CD14-positive monocyte (primary cell): Measurements from ENCODE around the gene TMEM187. TPM values are rescaled to one million over a fixed set of nuclear protein-coding genes. Genes with fewer than 3 reads are reported as not detected.
A peak's percentile ranks its signal among the peaks of the same experiment; 100 is the strongest.

ENCODE experiments used
- DNase-seq, 3 donors: peaks; one replicate each; pipeline ENCODE4 v3.0.0-alpha.2; 2011 to 2022
- H2AFZ ChIP-seq: 2 replicates; pipeline ENCODE4 v1.6.0; 2012; ENCODE audit warnings: mild to moderate bottlenecking, low read depth, low read length, inconsistent platforms; ENCODE audit not compliant: insufficient read depth, poor library complexity, severe bottlenecking
- H3K27ac ChIP-seq, 2 donors: 1 replicate in 1 of 2; 2 replicates in 1 of 2; pipeline ENCODE4 v1.5.1; 2012 to 2013; ENCODE audit warnings: low read length in 2 of 2, control low read depth in 1 of 2, inconsistent platforms in 1 of 2, low read depth in 1 of 2, mild to moderate bottlenecking in 1 of 2
- H3K27me3 ChIP-seq, 2 donors: one replicate each; pipeline versions ENCODE4 v1.6.0 to v1.6.1; 2011 to 2013; ENCODE audit warnings: low read length in 2 of 2; ENCODE audit not compliant: control insufficient read depth in 2 of 2, insufficient read depth in 2 of 2
- H3K36me3 ChIP-seq, 2 donors: replicated peaks in 1 of 2; 1 replicate in 1 of 2; 2 replicates in 1 of 2; pipeline versions ENCODE4 v1.5.1 to v1.6.1; 2012 to 2013; ENCODE audit warnings: low read length in 2 of 2, control low read depth in 1 of 2, inconsistent platforms in 1 of 2, mild to moderate bottlenecking in 1 of 2; ENCODE audit not compliant: insufficient read depth in 2 of 2, control insufficient read depth in 1 of 2
- H3K4me1 ChIP-seq, 2 donors: 1 replicate in 1 of 2; 2 replicates in 1 of 2; pipeline versions ENCODE4 v1.5.1 to v1.6.1; 2012 to 2013; ENCODE audit warnings: low read length in 2 of 2, control low read depth in 1 of 2, inconsistent platforms in 1 of 2, mild to moderate bottlenecking in 1 of 2, moderate library complexity in 1 of 2; ENCODE audit not compliant: insufficient read depth in 2 of 2, control insufficient read depth in 1 of 2
- H3K4me2 ChIP-seq: replicated peaks from 2 replicates; pipeline ENCODE3; 2012; ENCODE audit warnings: low read length, moderate library complexity, mild to moderate bottlenecking; ENCODE audit not compliant: poor library complexity, severe bottlenecking; ENCODE audit errors: extremely low read depth
- H3K4me3 ChIP-seq, 3 experiments: fragments of 200-600 bp in 1 of 3; sonication (generic) in 1 of 3; replicated peaks in 1 of 3; 1 replicate in 2 of 3; 2 replicates in 1 of 3; pipeline ENCODE4 v1.5.1; 2011 to 2013; ENCODE audit warnings: low read length in 3 of 3, mild to moderate bottlenecking in 3 of 3, control low read depth in 2 of 3, low read depth in 2 of 3, inconsistent platforms in 1 of 3, moderate library complexity in 1 of 3
- H3K79me2 ChIP-seq: 2 replicates; pipeline ENCODE4 v1.6.0; 2012; ENCODE audit warnings: mild to moderate bottlenecking, control low read depth, inconsistent platforms, low read length, moderate library complexity; ENCODE audit not compliant: insufficient read depth
- H3K9ac ChIP-seq: 2 replicates; pipeline ENCODE4 v1.6.0; 2017; ENCODE audit warnings: low read length, mild to moderate bottlenecking; ENCODE audit not compliant: insufficient read depth, poor library complexity, severe bottlenecking
- H3K9me3 ChIP-seq, 2 donors: replicated peaks in 1 of 2; 1 replicate in 1 of 2; 2 replicates in 1 of 2; pipeline versions ENCODE4 v1.5.1 to v1.6.1; 2012 to 2013; ENCODE audit warnings: low read length in 2 of 2, control low read depth in 1 of 2; ENCODE audit not compliant: control insufficient read depth in 1 of 2, insufficient read depth in 1 of 2
- H4K20me1 ChIP-seq: 2 replicates; pipeline ENCODE4 v1.6.0; 2012; ENCODE audit warnings: mild to moderate bottlenecking, low read length, control low read depth, moderate library complexity; ENCODE audit not compliant: insufficient read depth
- H3K27ac Mint-ChIP-seq, 7 donors: one replicate each; pipeline ENCODE4 v1.8.0; 2020; ENCODE audit warnings: mild to moderate bottlenecking in 7 of 7, mixed read lengths in 7 of 7, moderate library complexity in 6 of 7, inconsistent platforms in 2 of 7
- H3K27me3 Mint-ChIP-seq, 3 donors: one replicate each; pipeline ENCODE4 v1.8.0; 2021 to 2022; ENCODE audit warnings: low read depth in 3 of 3, mild to moderate bottlenecking in 3 of 3, mixed read lengths in 3 of 3, moderate library complexity in 3 of 3, inconsistent platforms in 1 of 3
- H3K36me3 Mint-ChIP-seq, 2 donors: one replicate each; pipeline ENCODE4 v1.8.0; 2020; ENCODE audit warnings: mixed read lengths in 2 of 2, inconsistent platforms in 1 of 2, mild to moderate bottlenecking in 1 of 2
- H3K4me1 Mint-ChIP-seq: one replicate; pipeline ENCODE4 v1.8.0; 2020; ENCODE audit warnings: mild to moderate bottlenecking, mixed read lengths
- H3K4me3 Mint-ChIP-seq, 2 donors: one replicate each; pipeline ENCODE4 v1.8.0; 2020; ENCODE audit warnings: mild to moderate bottlenecking in 2 of 2, mixed read lengths in 2 of 2, moderate library complexity in 1 of 2
- H3K9me3 Mint-ChIP-seq, 7 donors: one replicate each; pipeline ENCODE4 v1.8.0; 2020 to 2022; ENCODE audit warnings: mixed read lengths in 7 of 7, mild to moderate bottlenecking in 6 of 7, moderate library complexity in 6 of 7, inconsistent platforms in 2 of 7
- CTCF ChIP-seq: fragments of 200-600 bp; IDR thresholded peaks from one replicate; pipeline ENCODE4 v1.8.0; 2022; ENCODE audit warnings: antibody characterized with exemption, mild to moderate bottlenecking
- WGBS: methylation state at CpG from one replicate; pipeline ENCODE4 v1.1.5; 2013; ENCODE audit warnings: missing lambda C conversion rate; ENCODE audit not compliant: insufficient coverage; 5-methylcytosine and 5-hydroxymethylcytosine counted together
- intact Hi-C, 2 donors: fragments of 100-400 bp; cut with micrococcal nuclease; formaldehyde crosslinking; loops; one replicate each; pipeline versions ENCODE4 v1.15.0 to v1.15.1; 2023
- polyA plus RNA-seq, 3 donors: library from polyadenylated mRNA; depleted of rRNA in 1 of 3; unstranded in 2 of 3; stranded (reverse) in 1 of 3; fragments of 300-500 nt in 2 of 3; fragments of >200 nt in 1 of 3; fragmentation: Illumina TruSeq in 2 of 3; gene quantifications; 1 replicate in 2 of 3; 2 replicates in 1 of 3; pipeline ENCODE4 v1.2.3, GENCODE V29; 2012 to 2021

The TMEM187 gene
- polyA plus RNA-seq, 3 donors = 2.8 to 10.3 (median 4.9) TPM

- peak overlapping the region; percentile 84 to 96 (median 93) for H3K27ac Mint-ChIP-seq
- Histone ChIP-seq H3K27ac (peak overlapping the region; percentile 89 to 92), H4K20me1 (peaks cover 43% of the 10 kb centered on the region), H3K36me3 (peaks cover 41 to 45% of the 10 kb centered on the region in 2 donors), H2AFZ (no peak overlapping the region), H3K4me2 (no peak overlapping the region), H3K79me2 (peaks cover 22% of the 10 kb centered on the region), H3K9me3 (no peaks in the 10 kb centered on the region), H3K4me1 (peaks cover 50 to 65% of the 10 kb centered on the region in 2 donors), H3K9ac (no peak overlapping the region), H3K4me3 (no peak overlapping the region), H3K27me3 (peaks cover 0 to 2% of the 10 kb centered on the region in 2 donors)
- H3K36me3 Mint-ChIP-seq = peaks cover 40 to 55% of the 10 kb centered on the region in 2 donors
- peaks cover 0 to 44% (median 0%) of the 10 kb centered on the region in 3 donors for H3K27me3 Mint-ChIP-seq
- 93% methylated on average over 3 of the region's 18 CpGs for WGBS
- H3K4me3 Mint-ChIP-seq = no peak overlapping the region
- no peak for DNase-seq
- intact Hi-C loops = loop anchor here (5.0 to 10.0 kb wide), 3 partner anchors 39 to 83 kb away; partner anchors contain the start of genes HCFC1 (in 1 of the 2), MECP2 (in 1 of the 2) and TMEM187 (in 1 of the 2)
- peaks cover 45% of the 10 kb centered on the region for H3K4me1 Mint-ChIP-seq
- TF ChIP-seq CTCF = no peak
- H3K9me3 Mint-ChIP-seq = peaks cover 0 to 5% (median 0%) of the 10 kb centered on the region in 7 donors
Measured at GRCh38 chrX:154011376-154012335, 39.1 kb downstream of the TMEM187 start.

GRCh38 chrX:154012336-154012991 lies 39.9 kb downstream of the TMEM187 start:
- peaks cover 42 to 59% of the 10 kb centered on the region in 2 donors for H3K36me3 Mint-ChIP-seq
- H3K27me3 Mint-ChIP-seq = peaks cover 0 to 47% (median 0%) of the 10 kb centered on the region in 3 donors
- intact Hi-C loops = loop anchor here (5.0 to 10.0 kb wide), 3 partner anchors 40 to 82 kb away; partner anchors contain the start of genes HCFC1 (in 1 of the 2), MECP2 (in 1 of the 2) and TMEM187 (in 1 of the 2)
- peaks cover 0 to 2% of the 10 kb centered on the region in 2 donors for H3K27me3 ChIP-seq
- H3K4me3 ChIP-seq = no peak overlapping the region
- peaks cover 30% of the 10 kb centered on the region for H3K79me2 ChIP-seq
- no peak overlapping the region for H3K9ac ChIP-seq
- no peak for DNase-seq
- no peaks in the 10 kb centered on the region for H3K9me3 ChIP-seq
- H3K4me1 ChIP-seq = peaks cover 47 to 60% of the 10 kb centered on the region in 2 donors
- peak overlapping the region in 1 of 2 donors; percentile 92 for H3K27ac ChIP-seq
- H3K27ac Mint-ChIP-seq = peak overlapping the region in 5 of 7 donors; percentile 68 to 96 (median 93)
- WGBS = 88% methylated on average over 16 of the region's 17 CpGs
- H3K4me3 Mint-ChIP-seq = no peak overlapping the region
- H3K4me1 Mint-ChIP-seq = peaks cover 39% of the 10 kb centered on the region
- H2AFZ ChIP-seq = no peak overlapping the region
- no peak for TF ChIP-seq CTCF
- peaks cover 0 to 5% (median 0%) of the 10 kb centered on the region in 7 donors for H3K9me3 Mint-ChIP-seq
- peaks cover 51% of the 10 kb centered on the region for H4K20me1 ChIP-seq
- peaks cover 50 to 52% of the 10 kb centered on the region in 2 donors for H3K36me3 ChIP-seq
- no peak overlapping the region for H3K4me2 ChIP-seq
